Ureter (tissue), 1 donor: ENCODE measurements around the gene TRAPPC1. TPM values are rescaled to one million over a fixed set of nuclear protein-coding genes. Genes with fewer than 3 reads are reported as not detected.
A peak's percentile ranks its signal among the peaks of the same experiment; 100 is the strongest.

Source experiments
- DNase-seq: peaks from one replicate; pipeline ENCODE4 v3.0.0-alpha.2; 2020; ENCODE audit warnings: low spot score
- total RNA-seq: library from RNA; stranded (reverse); gene quantifications from one replicate; pipeline ENCODE4 v1.2.4, GENCODE V29; 2023
- donor health status: DM: yes; HTN: yes; CAD: no.

The TRAPPC1 gene
- total RNA-seq, 1 donor from 2014 or later = 166 TPM

DNA sequence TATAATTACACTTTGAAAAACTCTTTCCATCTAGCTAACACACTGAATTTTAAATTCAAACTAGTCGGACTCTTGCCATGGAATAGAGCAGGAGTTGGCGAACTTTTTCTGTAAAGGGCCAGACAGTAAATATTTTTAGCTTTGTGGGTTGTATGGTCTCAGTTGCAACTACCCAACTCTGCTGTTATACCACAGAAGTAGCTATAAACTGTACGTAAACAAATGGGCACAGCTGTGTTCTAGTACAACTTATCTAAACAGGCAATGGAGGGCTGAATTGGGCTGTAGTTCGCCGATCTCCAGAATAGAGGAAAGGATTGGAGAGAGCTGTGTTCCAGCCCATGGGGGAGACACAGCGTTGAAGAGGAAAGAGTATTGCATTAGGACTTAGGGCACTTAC lies 9.0 kb upstream of the TRAPPC1 start:
- DNase-seq = no peak

DNA sequence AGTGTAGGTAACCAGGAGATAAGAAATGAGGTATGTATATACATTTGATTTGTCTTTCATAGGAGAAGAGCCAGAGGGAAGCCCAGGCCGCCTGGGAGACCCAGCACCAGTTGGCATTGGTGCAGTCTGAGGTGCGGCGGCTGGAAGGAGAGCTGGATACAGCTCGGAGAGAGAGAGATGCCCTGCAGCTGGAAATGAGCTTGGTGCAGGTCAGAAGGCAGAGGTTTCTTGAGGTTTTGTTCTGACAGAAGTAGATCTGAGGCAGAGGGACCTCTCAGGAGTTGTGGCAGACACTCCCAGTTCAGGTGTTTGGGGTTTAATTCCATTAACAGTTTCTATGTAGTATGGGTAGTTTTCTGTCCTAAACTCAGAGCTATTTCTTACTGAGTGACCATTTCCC lies 8.3 kb upstream of the TRAPPC1 start:
- no peak for DNase-seq

DNA sequence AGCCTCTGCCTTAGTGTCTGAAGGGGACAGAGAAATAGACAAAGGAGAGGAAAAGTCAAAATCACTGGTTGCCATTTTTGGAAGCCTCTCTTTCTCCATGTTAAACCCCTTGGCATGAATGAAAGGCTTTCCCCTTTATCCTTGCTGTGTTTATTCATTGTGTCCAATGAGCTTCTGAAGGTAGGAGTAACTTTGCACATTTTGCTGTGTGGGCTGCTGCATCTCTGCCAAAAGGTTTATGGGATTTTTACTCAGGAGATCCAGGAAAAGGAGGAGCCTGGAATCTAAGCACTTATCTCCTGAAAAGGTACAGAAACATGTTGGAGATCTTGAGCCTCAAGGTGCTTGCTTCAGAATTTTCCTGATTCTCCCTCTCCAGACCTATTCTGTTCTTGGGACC lies 4.1 kb upstream of the TRAPPC1 start:
- DNase-seq = no peak

DNA sequence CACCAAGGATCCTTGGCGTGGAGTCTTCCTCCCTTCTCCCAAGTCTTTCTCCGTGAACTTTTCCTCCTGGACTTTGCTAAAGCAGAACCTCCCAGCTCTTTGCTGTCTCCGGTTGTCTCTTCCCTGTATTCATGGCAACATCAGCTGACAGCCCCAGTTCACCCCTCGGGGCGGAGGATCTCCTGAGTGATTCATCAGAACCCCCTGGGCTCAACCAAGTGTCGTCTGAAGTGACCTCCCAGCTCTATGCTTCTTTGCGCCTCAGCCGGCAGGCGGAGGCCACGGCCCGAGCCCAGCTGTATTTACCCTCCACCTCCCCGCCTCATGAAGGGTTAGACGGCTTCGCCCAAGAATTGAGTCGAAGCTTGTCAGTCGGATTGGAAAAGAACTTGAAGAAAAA lies 1.2 kb upstream of the TRAPPC1 start:
- no peak for DNase-seq

DNA sequence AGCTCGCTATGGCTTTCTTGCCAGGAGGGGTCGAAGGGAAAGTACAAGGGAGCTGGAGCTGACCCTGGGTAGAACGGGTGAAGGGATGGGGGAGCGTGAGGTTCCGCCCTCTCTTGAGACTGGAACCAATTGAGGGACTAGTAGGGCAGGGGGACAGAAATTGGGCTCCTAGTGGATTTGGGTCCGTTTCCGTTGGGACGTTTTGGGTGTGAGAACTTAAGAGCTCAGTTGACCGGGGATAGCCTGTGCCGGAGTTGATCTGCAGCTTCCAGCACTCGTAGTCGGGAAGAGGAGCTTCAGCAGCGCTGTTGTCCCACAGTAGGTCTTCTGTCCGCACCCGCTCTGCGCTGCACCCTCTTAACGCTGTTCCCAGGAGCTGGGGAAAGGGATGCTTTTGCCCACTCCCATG lies 741 bp upstream of the TRAPPC1 start:
- no peak for DNase-seq

DNA sequence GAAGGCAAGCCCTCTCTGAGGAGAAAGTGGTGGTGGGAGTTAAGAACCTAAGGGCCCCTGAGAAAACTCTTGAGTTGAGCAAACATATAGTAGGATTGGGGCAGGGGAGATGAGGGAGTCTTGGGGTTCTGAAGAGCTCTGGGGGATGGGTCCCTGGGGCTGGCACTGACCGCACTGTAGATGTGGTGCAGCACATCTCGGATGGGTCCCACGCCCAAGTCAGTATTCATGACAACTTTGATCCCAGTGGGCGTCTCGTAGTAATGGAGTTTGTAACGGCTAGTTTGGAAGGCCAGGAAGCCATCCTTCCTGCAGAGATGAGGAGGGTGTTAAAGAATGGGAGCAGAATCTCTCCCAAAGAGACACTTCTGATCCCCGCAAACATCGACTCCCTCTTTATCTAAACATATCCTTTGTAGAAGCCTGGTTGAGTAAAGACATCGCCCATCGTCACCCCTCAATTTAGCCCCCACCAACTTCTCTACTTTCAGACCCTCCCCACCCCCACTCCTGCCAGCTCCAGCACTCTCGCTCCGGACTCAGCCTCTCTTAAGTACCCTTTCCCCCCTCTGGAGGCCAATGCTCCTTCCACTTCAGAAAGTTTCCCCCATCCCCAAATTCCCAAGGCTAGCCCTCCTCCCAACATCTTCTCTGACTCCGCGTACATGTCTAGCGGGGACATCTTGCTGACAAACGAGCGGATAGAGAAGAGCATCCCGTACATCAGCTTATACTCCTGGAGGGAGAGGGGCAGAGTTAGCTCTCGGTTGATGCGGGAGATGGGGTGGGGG lies 710 bp downstream of the TRAPPC1 start:
- no peak for DNase-seq

DNA sequence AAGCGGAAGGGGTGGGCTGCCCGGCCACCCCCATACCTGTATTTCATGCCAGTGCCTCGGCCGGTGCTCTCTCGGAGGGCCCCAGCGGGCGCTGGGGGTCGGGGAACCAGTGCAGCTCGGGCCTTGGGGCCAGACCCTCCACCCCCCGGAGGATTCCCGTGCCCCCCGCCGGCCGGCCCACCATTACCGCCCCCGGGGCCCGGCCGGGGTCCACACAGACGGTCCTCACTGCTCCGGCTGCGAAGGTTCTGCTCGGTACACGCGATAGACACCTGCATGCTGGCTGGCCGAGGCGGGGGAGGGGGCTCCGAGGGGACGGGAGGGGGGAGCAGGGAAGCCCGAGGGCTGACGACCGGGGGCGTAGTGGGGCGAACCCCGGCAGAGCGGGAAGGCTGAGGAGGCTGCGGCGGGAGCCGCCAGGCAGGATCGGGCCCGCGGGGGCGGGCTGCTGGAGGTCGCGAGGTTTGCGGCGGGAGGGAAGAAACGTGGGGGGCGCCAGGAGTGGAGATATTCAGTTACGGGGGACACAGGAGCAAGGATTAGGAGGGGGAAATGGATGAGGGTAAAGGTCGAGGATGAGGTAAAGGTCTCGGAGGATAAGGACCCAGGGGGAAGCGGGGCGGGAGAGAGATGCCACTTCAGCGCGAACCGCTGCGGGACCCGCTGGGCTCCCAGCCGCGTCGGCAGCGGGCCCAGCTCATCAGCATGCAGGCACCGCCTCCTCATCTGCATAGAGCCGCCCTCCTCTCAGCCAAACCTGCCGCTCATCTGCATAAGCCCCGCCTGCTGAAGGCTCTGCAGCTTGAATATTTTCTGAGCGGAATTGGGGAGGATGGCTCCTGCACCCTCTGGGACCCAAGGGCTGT lies 2.4 kb downstream of the TRAPPC1 start, which contains the start of gene KCNAB3:
TSS of gene KCNAB3 (minus strand) at position 699 of the 866 bp plus-strand sequence. CDS start at position 278, 421 bp downstream.
- no peak for DNase-seq

DNA sequence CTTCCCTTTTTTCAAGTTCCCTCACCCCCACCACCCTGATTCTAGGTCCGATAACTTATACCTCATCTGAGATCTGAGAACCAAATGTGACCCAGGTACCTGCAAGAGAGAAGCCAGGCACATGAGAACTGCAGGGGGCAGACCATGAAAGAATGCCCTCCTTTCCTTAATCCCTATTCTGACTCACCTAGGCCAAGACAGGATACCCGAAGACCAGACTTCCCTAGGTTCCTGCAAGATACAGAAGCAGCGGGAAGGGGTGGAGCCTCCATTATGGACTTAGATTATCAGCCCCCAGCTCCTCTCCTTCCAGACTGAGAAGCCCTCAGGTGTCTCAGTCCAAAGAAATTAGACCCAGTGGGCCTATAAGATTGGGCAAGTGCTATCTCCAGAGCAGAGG lies 4.2 kb downstream of the TRAPPC1 start:
- no peak for DNase-seq

DNA sequence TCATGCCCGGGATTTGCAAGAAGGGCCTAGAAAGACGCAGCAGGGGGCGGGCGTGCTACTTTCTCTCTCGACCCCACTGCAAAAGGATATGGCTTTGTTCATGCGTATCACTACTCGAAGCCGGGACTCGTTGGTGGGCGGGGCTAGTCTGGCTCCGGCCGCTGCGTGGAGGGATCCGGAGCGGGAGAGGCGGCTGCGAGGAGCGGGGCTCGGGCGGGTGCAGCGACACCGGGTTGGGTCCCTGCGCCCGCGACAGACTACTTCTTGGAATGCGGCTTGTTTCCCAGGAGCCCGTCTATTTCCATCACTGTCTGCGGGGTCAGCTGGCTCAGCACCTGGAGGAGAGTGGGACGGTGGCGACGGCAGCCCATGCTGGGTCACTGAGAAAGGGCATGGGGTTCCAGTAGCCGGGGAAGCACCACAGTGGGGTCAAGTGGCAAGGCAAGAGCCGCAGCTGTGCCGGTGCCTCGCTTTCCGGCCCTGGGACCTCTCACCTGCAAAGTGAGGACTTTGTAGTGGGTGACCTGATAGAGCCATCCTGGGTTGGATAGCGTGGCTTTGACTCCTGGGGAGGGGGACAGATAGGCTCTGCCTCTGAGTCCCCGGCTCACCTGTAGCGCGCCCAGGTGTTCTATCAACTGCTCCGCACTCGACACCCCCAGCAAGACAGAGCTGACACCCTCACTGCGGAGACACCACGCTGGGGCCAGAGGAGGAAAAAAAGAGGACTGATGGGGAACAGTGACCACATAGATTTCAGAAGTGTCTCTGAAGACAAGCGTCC lies 8.7 kb downstream of the TRAPPC1 start:
- DNase-seq = peak; percentile 90

DNA sequence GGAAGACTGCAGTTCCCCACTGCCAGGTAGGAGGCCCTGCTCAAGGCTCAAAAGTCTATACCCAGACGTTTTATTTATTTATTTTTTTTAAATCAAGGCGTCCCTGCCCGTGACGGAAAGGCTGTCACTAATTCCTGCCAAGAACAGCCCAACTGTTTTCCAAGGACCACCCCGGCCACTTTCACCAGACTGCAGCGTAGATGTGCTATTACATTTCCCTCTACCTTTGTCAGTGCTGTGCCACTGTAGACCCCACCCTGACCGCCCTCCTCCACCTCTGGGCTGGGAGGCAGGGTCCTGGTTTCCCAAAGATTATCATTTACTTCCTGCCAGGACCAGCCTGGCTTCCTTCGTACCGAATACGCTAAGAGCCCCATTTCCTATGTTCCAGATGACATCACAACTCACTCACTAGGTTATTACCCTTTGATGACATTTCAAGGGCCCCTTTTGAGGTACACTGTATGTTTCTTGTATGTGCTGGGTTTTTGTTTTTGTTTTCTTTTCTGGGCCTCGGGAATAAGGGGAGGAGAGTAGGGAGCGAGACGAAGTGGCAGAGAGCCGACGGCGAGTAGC lies 9.4 kb downstream of the TRAPPC1 start:
- DNase-seq = no peak

DNA sequence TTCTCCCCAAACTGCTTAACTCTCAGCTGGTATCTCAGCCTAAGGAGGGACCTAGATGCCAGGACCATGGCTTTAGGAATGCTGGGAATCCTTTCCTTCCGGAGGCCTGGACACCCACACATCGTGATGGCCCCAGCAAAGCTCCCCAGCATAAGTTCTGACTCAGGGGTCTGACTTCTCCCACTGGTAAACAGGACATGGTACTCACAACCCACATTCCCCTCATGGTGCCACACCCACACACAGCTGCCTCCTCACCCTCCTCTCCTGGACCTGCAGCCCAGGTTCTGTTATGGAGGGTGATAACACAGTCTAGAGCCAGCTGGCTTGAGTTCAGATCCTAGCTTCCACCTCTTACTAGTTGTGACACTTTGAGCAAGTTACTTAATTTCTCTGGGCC lies 14.9 kb downstream of the TRAPPC1 start:
- no peak for DNase-seq

DNA sequence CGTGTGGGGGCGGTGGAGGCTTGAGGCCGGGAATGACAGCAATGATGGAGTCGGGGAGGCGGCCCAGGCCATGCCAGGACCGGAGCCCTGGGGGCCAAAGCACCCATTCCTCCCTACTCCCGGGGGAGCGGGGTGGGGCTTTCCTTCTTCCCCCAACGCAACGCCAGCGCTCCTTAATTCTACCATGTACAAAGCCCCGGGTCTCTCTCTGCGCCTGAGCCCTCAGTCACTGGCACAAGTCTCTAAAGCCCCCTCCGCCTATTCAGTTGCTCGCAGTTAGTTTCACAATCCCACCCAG lies 15.4 kb downstream of the TRAPPC1 start:
- no peak for DNase-seq

DNA sequence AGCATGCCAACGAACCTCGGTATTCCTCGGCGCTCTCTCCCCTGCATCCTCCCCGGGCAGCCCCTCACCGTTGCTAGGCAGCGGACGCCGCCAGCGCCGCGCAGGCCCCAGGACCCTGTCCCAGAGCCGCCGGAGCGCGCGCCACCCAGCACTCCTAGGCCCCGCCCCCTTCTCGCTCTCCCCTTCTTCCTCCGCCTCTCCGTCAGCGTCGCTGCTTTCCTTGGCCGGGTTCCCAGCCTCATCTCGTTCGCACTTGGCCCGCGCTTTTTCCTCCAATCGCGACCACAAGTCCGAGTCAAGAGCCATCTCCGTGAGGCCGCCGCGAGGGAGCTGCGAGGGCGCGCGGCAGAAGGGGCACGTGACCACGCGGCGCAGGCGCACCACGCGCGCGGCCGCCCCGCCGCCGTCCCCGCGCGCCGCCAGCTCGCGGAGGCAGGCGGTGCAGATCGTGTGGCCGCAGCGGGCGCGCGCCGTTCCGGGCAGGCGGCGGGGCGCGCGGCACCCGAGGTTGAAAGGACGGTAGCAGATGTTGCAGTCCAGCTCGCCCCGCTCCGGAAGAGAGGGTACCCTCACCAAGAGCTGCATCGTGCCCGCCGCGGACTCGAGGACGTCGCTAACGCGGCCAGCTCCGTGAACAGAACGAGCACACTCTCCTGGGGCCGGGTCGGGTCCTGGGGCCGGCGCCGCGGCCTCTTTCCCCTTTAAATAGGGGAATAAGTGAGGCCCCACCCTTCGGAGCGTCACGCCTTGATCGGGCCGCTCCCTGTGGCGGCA lies 15.9 kb downstream of the TRAPPC1 start, which contains the start of gene RNF227:
TSS of gene RNF227 (minus strand) at position 679 of the 774 bp plus-strand sequence. CDS start at position 585, 94 bp downstream.
- DNase-seq = peak; percentile 95

DNA sequence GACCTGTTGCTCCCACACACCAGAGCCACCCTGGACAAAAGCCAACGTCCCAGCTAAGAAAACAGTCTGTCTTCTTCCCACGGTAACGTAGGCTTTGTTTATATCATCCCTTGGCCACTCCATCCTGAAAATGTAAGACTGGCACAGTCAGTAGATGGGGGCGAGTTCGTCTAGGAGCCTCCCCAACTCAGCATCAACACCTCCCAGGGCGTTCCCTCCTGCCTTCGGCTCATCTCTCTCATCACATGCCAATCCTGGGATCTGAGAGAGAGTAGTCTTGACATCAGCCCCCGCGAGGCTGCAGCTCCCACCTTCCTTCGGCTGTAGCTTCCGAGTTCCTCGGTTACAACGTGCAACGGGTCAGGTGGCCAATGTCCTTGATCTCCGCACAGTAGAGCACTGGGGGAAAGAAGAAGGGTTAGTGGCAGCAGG lies 16.6 kb downstream of the TRAPPC1 start:
- no peak for DNase-seq

DNA sequence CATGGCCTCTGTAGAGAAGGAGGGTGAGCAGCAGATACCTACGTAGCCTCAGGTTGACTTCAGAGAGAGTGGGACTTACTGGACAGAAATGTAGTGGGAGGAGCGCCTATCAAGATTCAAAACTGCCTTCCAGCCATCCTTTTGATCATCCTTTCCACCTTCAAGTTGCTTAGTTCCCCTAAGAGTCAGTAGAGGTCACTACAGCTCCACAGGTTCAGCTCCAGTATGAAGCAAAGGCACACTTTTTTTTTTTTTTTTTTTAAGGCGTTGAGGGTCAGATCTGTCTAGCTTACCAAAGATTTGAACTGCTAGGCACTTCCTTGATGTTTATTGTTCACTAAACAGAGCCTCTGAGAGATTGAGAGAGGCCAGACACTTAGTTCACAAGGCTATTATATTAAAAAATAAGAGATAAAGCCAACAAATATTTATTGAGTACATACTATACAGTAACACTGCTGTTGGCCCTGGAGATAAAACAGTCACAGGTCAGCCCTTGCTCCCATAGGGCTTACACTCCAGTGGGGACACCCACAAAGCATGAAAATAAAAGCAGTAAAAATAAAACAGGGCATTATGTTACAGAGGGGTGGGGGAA lies 18.7 kb downstream of the TRAPPC1 start:
- DNase-seq = no peak

DNA sequence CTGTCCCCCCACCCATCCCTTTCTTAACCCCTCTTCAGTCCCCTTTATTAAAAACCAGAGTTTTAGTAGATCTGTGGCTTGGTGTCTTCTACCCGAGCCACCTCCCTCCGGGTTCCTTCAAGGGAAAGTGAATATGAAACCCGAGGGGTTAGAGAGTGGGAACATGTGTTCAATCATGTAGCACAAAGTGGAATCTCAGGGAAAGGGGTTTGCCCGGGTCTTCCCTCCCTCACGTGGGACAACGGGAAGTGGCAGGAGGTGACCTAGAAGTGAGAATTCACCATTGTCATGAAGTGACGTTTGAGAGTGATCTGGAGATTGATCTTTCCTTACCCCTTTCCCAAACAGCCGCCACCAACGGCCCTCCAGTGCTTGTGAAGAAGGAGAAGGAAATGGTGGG lies 20.6 kb downstream of the TRAPPC1 start:
- DNase-seq = no peak

DNA sequence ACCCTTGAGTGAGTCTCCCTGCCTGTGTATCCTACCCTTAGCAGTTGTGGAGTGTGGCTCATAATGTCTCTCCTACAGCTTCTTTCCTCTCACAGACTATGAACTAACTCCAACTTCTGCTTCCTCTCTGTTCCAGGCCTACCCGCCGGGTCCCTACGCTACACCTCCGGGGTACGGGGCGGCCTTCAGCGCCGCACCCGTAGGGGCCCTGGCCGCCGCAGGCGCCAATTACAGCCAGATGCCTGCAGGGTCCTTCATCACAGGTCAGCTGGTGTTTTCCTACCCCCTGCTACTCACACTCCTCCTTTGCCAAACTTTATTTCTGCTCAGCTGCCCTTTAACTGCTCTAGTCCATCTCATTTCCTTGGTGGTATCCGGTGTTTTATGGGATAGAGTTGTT lies 21.0 kb downstream of the TRAPPC1 start:
- no peak for DNase-seq

DNA sequence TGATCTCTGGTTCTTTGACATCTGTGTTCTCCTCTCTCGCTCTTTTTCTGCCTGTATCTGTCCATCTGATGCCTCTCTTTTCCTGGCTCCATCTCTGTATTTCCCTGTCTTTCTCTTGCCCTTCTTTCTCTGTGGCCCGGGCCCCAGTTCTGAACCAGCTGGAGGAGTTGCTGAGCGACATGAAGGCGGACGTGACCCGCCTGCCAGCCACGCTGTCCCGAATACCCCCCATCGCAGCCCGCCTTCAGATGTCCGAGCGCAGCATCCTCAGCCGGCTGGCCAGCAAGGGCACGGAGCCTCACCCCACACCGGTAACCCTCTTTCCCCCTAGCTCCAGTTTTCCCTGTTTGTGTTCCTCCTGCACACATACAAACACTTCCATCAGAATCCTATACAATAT lies 21.5 kb downstream of the TRAPPC1 start:
- no peak for DNase-seq

DNA sequence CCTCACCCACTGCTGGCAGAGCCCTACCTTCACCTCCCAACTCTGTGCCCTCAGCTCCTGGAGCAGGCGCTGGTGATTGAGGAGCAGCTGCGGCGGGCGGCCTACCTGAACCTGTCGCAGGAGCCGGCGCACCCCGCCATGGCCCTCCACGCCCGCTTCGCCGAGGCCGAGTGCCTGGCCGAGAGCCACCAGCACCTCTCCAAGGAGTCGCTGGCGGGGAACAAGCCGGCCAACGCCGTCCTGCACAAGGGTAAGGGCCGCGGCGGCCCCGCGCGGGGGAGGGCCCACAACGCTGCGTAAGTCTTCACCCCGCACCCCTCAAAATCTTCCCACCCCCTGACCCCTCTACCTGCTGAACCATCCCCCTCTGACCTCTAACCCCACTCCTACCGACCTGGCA lies 22.7 kb downstream of the TRAPPC1 start:
- DNase-seq = no peak
